ENCODE results near the gene COMMD1.

The COMMD1 gene

DNA sequence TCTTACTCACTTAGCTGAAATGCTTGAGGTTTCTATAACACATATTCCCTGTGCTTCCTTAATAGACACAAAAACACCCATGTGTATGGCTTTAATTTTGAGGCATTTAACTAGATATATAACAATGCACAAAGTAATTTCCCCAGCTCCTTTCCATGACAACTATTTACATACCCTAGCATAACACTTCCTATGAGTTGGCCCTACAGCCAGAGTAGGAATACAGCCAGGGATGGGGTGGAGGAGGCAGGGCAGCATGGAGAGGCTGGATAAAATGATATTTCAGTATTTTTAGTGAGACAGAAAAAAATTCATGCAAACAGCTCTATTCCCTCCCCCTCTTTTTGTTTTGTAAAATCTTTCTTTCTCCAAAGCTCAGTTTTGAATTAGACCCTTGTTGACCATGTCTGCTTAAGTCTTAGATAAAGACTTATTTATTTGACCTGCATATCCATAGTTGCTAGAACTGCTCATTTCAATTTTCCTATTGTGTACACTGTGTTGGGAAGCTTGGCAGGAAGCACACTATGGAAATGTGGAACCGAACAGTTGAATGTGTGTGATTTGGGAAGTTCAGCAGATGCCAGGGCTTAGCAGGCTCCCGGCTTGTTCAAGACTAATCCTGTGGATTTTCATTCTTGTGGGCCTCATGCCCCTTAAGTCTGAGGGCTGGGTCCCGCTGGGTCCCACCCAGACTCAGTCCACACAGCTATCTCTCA, 279.2 kb downstream of the COMMD1 start:
- H3K4me1 ChIP-seq = 0 out of 2 replicates have a peak, but pooled peaks cover 4% of the 10 kb centered on the region
- no peak for DNase-seq

More for the DNA sequence above, 279.2 kb downstream of the COMMD1 start:
- H3K4me3 ChIP-seq (ENCODE audit: low read depth, low read length) = no peak overlapping the region
- TF ChIP-seq, protein P1, sequence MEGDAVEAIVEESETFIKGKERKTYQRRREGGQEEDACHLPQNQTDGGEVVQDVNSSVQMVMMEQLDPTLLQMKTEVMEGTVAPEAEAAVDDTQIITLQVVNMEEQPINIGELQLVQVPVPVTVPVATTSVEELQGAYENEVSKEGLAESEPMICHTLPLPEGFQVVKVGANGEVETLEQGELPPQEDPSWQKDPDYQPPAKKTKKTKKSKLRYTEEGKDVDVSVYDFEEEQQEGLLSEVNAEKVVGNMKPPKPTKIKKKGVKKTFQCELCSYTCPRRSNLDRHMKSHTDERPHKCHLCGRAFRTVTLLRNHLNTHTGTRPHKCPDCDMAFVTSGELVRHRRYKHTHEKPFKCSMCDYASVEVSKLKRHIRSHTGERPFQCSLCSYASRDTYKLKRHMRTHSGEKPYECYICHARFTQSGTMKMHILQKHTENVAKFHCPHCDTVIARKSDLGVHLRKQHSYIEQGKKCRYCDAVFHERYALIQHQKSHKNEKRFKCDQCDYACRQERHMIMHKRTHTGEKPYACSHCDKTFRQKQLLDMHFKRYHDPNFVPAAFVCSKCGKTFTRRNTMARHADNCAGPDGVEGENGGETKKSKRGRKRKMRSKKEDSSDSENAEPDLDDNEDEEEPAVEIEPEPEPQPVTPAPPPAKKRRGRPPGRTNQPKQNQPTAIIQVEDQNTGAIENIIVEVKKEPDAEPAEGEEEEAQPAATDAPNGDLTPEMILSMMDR (IDR thresholded peaks at IDR 0.05; ENCODE audit: low read depth, low read length) = no peak
- H3K9me3 ChIP-seq = no peaks in the 10 kb centered on the region
- no peaks in the 10 kb centered on the region for H3K36me3 ChIP-seq
- H3K27me3 ChIP-seq = no peaks in the 10 kb centered on the region
